HG03196 (cell line): ENCODE data around the gene KCND2.

Experiments used
- ATAC-seq: cut with Tn5 transposase; IDR thresholded peaks from one replicate; pipeline ENCODE4 v1.9.1; 2021; ENCODE audit not compliant: unreplicated experiment

KCND2 gene

DNA sequence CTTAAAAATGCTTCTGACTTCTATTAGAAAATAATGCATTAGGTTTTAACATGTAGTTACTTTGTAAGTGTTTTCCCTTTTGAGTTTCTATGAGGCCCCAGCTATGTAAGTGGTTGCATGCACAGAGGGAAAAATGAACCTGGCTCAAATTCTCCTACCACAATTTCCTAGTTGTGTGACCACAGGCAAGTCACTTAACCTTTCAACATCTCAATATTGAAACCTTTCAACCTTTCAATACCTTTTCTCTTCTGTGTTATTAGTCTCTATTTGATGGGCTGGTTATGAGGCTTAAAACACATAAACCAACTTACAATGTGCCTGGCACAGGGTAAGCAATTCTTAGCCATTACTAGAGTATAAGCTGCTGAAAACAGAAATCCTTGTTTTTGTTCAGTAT, 203.0 kb downstream of the KCND2 start:
- ATAC-seq, result peak; percentile 67

DNA sequence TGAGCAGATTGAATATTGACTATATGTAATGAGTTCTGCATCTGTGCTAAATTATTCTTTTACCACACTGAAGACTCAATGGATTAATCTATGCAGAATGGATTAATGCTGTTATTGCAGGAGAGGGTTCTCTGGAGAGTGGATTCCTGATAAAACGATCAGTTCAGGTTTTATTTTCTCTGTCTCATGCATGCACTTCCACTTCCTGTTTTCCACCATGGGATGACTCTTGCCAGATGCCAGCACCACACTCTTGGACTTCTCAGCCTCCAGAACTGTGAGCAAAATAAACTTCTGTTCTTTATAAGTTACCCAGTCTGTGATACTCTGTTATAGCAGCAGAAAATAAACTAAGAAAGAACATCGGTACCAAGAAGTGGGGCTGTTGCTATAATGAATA, 207.5 kb downstream of the KCND2 start:
- no peak for ATAC-seq

DNA sequence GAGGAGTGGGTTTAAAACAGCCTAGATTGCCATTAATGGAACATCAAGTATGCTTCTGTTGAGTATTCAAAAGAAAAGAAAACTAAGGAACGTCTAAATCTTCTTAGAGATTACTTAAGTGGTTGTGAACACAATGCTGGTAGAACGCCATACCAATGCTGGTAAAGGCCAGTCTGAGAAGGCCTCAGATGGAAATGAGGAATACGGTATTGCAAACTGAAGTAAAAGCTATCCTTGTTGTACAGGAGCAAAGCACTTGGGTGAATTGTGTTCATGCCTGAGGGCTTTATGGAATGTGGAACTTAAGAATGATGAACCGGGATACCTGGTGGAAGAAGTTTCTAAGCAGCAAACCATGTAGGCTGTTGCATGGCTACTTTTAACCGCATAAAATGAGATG, 208.0 kb downstream of the KCND2 start:
- no peak for ATAC-seq

DNA sequence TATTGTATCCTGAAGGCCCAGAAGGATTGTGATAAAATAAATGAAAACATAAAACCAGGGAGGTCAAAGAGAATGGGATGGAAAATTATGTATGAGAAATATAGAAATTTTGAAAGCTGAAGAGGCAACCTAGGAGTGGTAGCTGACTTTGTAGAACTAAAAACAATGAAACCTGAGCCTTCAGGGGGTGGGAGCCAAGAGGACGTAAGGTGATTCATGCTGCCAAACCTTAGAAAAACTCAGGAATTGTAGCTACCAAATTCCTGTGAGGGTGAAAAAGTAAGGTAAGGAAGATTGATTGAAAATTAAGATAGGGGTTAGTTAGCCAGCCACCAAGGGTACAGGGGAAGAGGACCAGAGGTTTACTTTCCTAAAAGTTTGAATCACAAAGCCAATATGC, 213.2 kb downstream of the KCND2 start:
- no peak for ATAC-seq

DNA sequence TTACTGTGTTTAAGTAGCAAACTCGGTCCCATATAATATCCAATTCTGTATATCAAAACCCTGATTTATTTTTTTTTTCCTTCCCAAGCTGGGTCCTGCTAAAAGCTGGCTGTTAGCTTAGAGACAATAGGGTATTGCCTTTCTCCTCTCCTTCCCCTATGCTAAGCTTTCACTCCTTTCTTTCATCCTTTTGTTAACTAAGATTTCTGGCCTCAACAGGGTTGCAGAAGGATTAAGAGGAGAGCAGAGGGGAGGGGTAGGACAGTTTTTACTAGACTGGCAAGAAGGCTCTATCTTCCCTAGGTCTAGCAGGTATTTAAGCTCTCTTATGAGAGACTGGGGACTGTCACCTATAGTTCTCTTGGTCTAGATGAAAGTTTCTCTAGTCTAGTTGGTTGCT, 229.2 kb downstream of the KCND2 start:
- no peak for ATAC-seq

DNA sequence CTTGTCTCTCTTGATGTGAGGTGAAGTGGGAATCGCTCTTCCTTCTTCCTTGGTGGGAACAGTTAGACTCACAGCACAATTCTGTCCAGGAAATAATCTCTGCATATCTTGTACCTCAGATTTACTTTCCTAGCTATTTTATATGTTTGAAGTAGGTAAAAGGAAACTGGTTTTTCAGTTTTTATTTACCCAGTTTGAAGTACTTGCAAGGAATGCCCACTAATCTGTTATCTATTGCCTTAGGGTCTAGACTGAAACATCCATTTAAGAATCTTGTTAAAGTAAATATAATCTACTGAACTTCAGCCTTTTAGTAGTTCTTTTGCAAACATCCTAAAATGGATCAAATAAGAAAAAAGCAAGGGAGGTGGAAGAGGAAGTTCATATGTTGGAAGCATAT, 229.8 kb downstream of the KCND2 start:
- no peak for ATAC-seq

DNA sequence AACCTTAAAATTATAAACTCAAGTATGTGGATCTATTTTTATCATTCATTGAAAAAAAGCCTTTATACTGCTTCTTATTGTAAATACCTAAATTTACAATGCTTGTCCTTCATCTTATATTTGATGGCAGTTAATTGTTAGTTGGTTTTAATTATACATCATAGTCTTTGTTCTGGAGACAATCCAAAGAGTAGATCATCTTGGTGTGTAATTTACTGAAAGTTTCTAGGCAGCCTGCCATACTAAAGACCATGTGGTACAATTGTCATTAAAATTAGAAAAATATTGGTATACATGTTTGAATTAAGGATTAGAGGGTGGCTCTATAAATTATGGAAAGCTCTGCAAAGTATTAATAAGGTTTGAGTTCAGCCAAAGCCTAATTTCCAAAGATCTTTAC, 231.4 kb downstream of the KCND2 start:
- no peak for ATAC-seq

DNA sequence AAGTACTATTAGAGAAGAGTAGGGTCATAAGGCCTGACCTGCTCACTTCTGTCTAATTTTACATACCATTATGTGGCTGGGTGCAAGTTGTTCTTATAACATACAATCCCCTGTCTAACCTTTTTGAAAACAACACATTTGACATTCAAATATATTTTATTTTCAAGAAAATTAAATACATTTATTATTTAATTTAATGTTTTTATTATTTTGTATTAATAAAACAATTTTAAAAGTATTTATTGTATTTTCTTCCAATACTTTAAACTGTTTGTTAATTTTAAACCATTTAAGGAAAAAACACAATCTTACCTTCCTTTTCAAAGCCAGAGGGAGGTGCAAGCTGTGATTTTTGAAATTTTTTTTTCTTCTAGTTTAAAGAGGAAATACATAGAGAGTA, 232.8 kb downstream of the KCND2 start:
- ATAC-seq, result no peak

DNA sequence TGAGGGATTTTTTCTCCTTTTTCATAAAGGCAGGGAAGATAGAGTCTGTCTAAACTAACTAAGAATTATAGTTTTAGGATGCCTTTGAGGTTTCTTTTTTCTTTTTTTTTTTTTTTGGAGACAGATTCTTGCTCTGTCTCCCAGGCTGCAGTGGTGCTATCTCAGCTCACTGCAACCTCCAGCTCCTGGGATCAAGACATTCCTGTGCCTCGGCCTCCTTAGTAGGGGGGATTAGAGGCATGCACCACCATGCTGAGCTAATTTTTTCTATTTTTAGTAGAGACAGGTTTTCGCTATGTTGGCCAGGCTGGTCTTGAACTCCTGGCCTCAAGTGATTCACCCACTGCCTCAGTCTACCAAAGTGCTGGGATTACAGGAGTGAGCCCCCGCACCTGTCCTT, 239.7 kb downstream of the KCND2 start:
- ATAC-seq, result no peak

DNA sequence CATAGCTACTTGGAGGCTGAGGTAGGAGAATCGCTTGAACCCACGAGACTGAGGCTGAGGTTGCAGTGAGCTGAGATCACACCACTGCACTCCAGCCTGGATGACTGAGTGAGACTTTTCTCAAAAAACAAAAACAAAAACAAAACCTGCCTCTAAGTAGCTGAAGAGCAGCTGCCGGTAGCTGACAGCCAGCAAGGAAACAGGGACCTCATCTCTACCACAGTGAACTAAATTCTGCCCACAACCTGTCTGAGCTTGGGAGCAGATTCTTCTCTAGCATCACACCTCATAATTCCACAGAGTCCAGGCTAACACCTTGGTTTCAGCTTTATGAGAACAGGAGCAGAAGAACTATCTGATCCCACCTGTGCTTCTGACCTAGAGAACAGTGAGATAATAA, 246.2 kb downstream of the KCND2 start:
- no peak for ATAC-seq

DNA sequence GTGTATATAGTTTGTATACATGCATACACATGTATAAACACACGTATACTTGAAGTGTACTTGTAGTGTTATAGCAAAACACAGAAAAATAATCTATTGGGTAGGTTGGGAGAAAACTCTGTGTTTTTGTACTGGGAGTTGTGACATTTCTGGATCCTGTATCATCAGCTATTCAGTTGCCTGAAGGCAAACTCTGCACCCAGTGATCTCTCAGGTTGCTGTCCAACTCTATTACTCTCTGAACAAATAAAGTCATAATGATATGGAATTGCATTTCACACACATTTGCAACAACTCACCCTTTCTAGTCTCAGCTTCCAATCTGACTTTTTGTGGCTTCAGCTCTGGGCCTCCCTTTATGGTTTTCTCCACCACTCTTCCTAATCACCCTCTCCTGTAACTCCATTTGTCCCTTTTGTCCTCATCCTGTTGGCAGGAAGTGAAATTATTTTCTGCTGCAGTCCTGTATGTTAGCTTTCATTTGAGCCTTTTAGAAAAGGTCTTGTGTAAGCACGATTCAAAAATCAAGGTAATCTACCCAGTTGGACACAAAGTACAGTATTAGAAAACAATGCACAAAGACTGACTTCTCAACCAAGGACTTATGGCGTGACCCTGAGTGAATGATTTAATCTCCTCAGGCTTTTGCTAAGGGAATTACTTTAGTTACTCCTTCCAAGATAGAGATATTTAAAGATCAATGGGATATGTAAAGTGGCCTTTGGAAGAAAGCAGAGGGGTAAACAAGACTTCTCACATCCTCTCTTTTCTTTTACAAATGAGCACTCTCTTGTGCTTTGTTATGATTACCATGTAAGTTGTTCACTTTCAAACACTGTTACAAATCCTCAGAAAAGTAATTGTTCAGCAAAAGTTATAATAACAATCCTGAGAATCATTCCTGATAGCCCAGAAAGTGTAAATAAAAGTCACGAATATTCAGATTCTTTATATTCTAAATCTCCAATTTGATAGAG, 249.1 kb downstream of the KCND2 start:
- ATAC-seq, result no peak

DNA sequence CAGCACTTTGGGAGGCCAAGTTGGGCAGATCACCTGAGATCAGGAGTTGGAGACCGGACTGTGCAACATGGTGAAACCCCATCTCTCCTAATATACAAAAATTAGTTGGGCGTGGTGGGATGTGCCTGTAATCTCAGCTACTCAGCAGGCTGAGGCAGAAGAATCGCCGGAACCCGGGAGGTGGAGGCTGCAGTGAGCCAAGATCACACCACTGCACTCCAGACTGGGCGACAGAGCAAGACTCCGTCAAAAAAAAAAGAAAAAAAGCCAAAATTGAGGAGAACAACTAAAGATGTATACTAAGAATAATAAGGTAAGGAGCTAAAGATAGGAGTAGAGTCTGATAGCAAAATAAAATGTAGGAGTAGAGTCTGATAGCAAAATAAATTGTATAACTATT, 251.0 kb downstream of the KCND2 start:
- no peak for ATAC-seq

DNA sequence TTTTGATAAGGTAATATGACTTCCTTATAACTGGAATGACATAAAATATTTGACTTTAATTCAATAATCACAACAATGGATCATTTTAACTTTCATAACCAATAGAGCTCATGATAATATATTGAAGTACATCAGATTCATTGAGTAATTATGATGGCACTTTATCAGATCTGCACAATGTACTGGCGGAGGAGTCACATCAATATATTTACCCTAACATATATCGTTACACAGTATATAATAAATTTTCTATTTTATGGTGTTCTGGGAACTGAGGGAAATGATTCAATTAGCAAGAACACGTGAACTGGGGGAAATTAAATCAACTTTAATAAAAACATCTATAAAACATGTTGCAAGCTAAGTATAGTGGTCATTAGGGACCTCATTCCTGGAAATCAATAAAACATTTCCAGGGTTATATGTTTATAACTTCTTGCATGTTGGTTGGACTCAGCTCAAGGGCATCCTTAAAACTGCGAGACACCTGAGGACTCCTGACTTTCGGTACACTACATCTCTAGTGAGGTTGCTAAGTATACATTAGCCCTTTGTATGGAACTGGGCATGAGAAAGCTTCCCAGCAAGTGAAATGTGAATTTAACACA, 254.0 kb downstream of the KCND2 start:
- no peak for ATAC-seq

DNA sequence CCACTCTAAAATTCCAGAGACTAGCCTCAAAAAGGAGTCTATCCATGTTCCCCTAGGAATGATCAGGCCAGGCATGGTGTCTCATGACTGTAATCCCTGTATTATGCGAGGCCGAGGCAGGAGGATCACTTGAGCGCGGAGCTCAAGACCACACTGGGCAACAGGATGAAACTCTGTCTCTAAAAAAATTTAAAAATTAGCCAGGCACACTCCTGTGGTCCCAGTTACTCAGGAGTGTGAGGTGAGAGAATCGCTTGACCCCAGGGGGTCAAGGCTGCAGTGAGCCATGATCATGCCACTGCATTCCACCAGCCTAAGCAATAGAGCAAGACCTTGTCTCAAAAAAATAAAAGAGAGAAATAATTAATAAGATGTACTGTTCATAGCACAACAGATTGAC, 256.8 kb downstream of the KCND2 start:
- no peak for ATAC-seq

DNA sequence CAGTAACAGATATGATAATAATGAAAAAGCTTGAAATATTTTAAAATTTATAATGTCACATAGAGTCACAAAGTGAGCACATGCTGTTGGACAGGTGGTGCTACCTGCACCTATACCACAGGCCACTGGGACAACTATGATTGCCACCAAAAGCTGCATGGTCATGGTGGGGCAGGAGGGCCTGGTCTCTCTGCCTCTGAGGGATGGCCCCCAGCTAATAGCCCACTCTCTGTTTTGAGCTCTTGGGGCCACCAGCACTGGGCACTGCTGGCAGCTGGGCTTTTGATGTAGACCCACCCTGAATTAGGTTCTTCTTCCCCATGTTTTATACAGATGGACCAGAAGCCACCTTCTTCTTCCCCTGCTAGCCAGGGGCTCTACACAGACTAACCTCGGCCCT, 265.4 kb downstream of the KCND2 start:
- ATAC-seq, result no peak

DNA sequence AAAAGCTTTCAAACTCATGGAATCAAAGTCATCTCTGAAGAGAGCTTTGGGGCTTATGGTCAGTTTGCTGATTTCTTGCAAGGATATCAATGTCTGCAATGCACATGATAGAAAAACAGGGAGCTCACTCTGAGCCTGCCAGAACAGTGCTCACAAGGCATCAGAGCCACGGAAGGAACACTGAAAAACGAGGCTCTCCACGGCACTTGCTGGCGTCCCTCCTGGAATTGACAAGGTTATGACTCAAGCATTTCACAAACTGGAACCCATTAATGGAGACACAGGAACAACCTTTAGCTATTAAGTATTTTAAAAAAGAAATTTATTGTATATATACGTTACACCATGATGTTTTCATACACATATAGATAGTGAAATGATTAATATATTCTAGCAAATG, 266.3 kb downstream of the KCND2 start:
- ATAC-seq, result no peak

DNA sequence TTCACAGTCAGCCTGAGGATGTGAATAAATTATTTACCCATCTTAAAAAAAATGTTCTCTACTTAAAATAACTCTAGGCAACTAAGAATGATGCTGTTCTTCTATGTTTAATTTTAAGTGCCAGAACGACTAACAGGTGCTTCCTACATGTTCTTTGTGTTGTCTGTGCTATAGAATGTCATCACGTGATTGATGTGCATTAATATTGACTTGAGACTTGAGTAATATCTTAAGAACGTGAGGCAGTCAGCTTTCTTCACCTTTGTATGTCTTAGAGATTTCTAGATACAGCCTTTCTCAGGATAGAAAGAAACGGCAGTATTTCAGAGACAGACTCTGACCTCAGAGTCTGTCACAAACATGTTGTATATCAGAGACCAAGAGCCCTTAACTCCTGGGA, 274.6 kb downstream of the KCND2 start:
- no peak for ATAC-seq

DNA sequence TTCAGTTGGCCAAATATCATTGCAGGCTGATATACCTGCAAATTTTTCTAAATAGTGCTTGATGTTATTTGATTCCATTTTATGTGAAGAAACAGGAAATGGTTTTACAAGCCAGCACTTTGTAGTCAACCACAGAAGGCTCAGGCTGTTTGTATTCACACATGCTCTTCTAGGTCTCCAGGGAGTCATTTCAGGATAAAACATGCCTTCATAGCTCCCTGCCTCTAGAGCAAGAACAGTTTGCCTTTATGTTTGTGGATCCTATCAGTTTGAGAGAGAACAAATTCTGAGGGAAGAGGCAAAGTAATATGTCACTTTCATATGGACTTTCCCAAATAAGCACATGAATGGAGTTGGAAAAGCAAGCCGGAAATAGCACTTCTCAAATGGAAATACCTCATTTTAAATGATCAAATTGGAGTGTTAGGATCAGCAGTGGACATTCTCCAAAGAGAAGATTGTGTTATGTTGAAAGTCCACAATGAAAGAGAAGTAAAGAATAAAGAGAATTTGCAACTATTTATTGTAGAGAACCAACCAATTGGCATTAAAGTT, 277.6 kb downstream of the KCND2 start:
- ATAC-seq, result peak; percentile 45

DNA sequence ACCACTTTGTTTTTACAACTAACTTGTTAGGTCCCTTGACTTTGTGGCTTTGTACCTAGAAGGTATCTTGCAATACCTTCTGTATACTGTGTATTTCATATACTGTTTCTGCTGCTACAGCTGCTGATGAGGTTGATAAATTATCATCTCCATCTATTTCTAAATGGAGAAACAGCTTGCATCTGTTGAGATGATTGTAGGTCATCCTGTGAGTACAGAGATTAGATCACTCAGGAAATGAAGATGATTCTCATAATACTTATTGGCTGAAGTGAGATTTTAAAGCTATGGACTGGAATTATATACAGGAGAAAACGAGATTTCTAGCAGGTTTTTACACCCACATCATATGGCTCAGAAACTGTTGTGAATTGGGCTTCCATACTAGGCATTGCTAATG, 280.5 kb downstream of the KCND2 start:
- no peak for ATAC-seq

DNA sequence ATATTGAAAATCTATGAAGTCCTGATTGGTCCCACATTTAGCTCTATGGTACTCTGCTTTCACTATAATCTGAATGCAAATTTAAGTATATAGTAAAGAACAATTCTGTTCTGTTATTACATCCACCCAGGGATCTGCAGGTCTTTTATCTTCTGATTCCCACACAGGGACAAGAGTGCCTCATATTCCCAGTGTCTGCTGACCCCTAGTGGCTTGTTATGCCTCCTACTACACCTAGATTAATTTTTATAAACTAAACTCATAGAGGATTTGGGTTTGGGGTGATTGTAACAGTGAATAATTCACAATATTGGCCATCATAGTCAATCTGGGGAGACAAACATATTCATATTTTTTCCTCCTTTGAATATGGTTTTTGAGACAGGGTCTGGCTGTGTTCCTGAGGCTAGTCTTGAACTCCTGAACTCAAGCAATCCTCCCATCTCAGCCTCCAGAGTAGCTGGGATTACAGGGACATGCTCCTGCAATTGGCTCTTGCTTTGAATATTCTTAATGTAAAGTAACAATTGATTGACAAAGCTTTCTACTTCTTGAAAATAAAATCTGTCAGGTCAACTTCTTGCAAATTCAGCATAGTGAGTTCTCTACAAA, 282.1 kb downstream of the KCND2 start:
- peak; percentile 63 for ATAC-seq

DNA sequence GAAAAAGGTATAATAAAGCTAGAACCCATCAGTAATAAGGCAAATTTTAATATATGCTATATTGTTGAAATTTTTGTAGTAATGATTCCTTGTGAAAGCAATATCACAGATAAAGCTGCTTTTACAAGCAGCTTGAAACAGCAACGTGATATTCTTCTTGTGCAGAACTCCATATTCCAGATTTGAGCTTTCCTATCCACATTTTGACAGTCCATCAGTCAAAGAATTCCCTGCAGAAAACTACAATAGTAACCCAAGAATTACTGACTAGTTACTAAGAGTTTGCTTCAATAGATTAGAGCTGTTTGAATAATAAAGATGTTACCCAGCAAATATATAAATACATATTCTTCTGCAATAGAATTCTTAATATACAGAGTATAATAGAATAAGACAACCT, 291.2 kb downstream of the KCND2 start:
- no peak for ATAC-seq

DNA sequence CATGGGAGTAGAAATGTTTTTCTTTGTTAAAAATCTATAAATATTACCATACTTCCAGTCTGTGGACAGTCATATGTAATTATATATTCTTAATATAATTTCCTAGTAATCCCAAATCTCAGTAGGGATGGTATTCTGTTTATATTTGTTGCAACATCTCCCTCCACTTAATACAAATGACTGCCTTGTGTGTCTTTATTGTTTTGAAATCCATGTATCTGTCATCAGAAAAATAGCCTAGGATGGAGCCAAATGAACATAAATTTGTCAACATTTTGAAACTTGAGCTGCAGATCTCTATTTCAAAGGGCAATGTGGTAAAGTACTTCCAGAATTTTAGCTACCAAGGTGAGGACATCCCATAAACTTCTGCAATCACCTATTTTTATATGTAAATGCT, 294.2 kb downstream of the KCND2 start:
- no peak for ATAC-seq
